ENCODE data around the gene OR4A47.

DNA sequence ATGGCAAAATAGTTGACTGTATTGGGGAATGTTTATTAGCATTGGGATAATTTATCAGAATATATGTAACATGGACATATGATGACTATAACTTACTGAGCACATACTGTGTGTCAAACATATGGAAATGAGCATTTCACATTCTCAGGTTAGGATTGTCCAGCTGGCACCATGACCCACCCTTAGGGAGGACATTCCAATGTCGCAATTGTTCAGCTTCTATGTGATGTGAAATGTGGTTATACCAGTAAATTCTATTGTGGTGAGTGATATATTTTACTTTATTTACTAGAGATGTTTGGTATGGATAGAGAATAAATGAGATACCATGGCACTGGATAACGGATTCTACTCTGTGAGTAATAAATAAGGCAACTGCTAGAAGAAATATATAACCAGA, 50.4 kb downstream of the OR4A47 start:
- TF ChIP-seq, protein P1, sequence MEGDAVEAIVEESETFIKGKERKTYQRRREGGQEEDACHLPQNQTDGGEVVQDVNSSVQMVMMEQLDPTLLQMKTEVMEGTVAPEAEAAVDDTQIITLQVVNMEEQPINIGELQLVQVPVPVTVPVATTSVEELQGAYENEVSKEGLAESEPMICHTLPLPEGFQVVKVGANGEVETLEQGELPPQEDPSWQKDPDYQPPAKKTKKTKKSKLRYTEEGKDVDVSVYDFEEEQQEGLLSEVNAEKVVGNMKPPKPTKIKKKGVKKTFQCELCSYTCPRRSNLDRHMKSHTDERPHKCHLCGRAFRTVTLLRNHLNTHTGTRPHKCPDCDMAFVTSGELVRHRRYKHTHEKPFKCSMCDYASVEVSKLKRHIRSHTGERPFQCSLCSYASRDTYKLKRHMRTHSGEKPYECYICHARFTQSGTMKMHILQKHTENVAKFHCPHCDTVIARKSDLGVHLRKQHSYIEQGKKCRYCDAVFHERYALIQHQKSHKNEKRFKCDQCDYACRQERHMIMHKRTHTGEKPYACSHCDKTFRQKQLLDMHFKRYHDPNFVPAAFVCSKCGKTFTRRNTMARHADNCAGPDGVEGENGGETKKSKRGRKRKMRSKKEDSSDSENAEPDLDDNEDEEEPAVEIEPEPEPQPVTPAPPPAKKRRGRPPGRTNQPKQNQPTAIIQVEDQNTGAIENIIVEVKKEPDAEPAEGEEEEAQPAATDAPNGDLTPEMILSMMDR (IDR thresholded peaks at IDR 0.05; ENCODE audit: insufficient read depth, low read depth, low read length) = no peak
- no peak for TF ChIP-seq EZH2 (IDR thresholded peaks at IDR 0.05; ENCODE audit: insufficient read depth, low read length)
